ENCODE measurements around the gene P2RY14.
"Not testable (repeated sequence)": the region's sequence is repeated elsewhere in the genome, so short reads cannot be mapped to it uniquely, and the experiment has no call there.

P2RY14 gene

GRCh38 chr3:151232403-151232802 is 45.9 kb downstream of the P2RY14 start:
- not testable (repeated sequence) for H2AFZ ChIP-seq (ENCODE audit: low read depth, low read length); H4K91ac ChIP-seq (ENCODE audit: low read length); H3K18ac ChIP-seq (ENCODE audit: low read depth in 1 of 2, low read length in 2 of 2); H3K4me3 ChIP-seq (ENCODE audit: insufficient read depth in 1 of 2, low read depth in 1 of 2, low read length in 2 of 2); H2AK5ac ChIP-seq (ENCODE audit: low read length, severe bottlenecking); H3K4me1 ChIP-seq (ENCODE audit: control insufficient read depth, insufficient read depth, low read depth, low read length); H3K79me1 ChIP-seq (replicated peaks; ENCODE audit: low read length, poor library complexity, severe bottlenecking); H2BK120ac ChIP-seq (ENCODE audit: low read depth, low read length); DNase-seq; H3K9me3 ChIP-seq (ENCODE audit: control insufficient read depth, low read length); H3K36me3 ChIP-seq (ENCODE audit: control insufficient read depth in 1 of 2, insufficient read depth in 2 of 2, low read depth in 1 of 2, low read length in 2 of 2); H2BK15ac ChIP-seq (ENCODE audit: low read depth, poor library complexity, severe bottlenecking); H2BK12ac ChIP-seq (ENCODE audit: low read length in 2 of 2); H3K23ac ChIP-seq (ENCODE audit: low read length in 2 of 2); H4K8ac ChIP-seq (ENCODE audit: low read length); H3K14ac ChIP-seq (ENCODE audit: low read length in 2 of 2); H3K9ac ChIP-seq (ENCODE audit: low read length); H2BK5ac ChIP-seq (ENCODE audit: low read depth, low read length, poor library complexity, severe bottlenecking); H3K4ac ChIP-seq (ENCODE audit: low read depth in 1 of 2, low read length in 2 of 2); H3K4me2 ChIP-seq (ENCODE audit: low read length, poor library complexity, severe bottlenecking); H3K27me3 ChIP-seq (ENCODE audit: control insufficient read depth in 1 of 2, insufficient read depth in 1 of 2, low read length in 2 of 2); H3K27ac ChIP-seq (ENCODE audit: low read length, poor library complexity, severe bottlenecking)

DNA sequence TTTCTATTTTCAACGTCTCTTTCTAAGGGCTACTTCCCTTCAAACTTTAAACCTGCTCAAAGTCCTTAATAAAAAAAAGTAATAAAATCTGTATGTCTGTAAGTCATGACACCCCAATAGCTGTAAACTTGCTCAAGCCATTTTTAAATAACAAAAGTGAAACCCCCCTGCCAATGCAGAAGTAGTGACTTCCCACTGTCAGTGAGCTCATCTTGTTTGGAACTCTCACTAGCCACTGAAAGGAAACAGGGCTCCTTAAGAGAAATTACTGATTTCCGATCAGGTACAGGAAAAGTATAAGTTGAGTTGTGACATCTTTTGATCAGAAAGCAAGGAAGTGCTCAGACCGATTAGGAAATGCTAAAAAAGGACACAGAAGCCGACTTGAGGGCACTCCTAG is 47.7 kb downstream of the P2RY14 start:
- Histone ChIP-seq H3K9ac (ENCODE audit: low read length) (no peak overlapping the region), H3K4me3 (ENCODE audit: insufficient read depth in 1 of 2, low read depth in 1 of 2, low read length in 2 of 2) (no peak overlapping the region), H4K8ac (ENCODE audit: low read length) (no peak overlapping the region), H4K91ac (ENCODE audit: low read length) (no peak overlapping the region), H3K4ac (ENCODE audit: low read depth in 1 of 2, low read length in 2 of 2) (no peak overlapping the region), H2AK5ac (ENCODE audit: low read length, severe bottlenecking) (no peak overlapping the region), H2BK15ac (ENCODE audit: low read depth, poor library complexity, severe bottlenecking) (no peak overlapping the region), H3K23ac (ENCODE audit: low read length in 2 of 2) (no peak overlapping the region), H3K4me2 (ENCODE audit: low read length, poor library complexity, severe bottlenecking) (no peak overlapping the region), H3K27ac (ENCODE audit: low read length, poor library complexity, severe bottlenecking) (no peak overlapping the region), H3K36me3 (ENCODE audit: control insufficient read depth in 1 of 2, insufficient read depth in 2 of 2, low read depth in 1 of 2, low read length in 2 of 2) (no peaks in the 10 kb centered on the region), H2BK120ac (ENCODE audit: low read depth, low read length) (no peak overlapping the region), H3K14ac (ENCODE audit: low read length in 2 of 2) (no peak overlapping the region), H3K27me3 (ENCODE audit: control insufficient read depth in 1 of 2, insufficient read depth in 1 of 2, low read length in 2 of 2) (no peaks in the 10 kb centered on the region), H2AFZ (ENCODE audit: low read depth, low read length) (no peak overlapping the region), H3K79me1 (replicated peaks; ENCODE audit: low read length, poor library complexity, severe bottlenecking) (no peaks in the 10 kb centered on the region), H2BK5ac (ENCODE audit: low read depth, low read length, poor library complexity, severe bottlenecking) (no peak overlapping the region), H3K9me3 (ENCODE audit: control insufficient read depth, low read length) (no peaks in the 10 kb centered on the region), H3K4me1 (ENCODE audit: control insufficient read depth, insufficient read depth, low read depth, low read length) (peaks cover 7% of the 10 kb centered on the region), H3K18ac (ENCODE audit: low read depth in 1 of 2, low read length in 2 of 2) (no peak overlapping the region), H2BK12ac (ENCODE audit: low read length in 2 of 2) (no peak overlapping the region)
- no peak for DNase-seq
- WGBS, result 78% methylated on average over 3 of the region's 4 CpGs

- DNase-seq, result peak; percentile 88
- Histone ChIP-seq H3K23ac (ENCODE audit: low read length in 2 of 2) (no peak overlapping the region), H3K4ac (ENCODE audit: low read depth in 1 of 2, low read length in 2 of 2) (peak overlapping the region in 1 of 2 experiments; percentile 34), H3K14ac (ENCODE audit: low read length in 2 of 2) (no peak overlapping the region), H2BK120ac (ENCODE audit: low read depth, low read length) (no peak overlapping the region), H4K8ac (ENCODE audit: low read length) (no peak overlapping the region), H3K27ac (ENCODE audit: low read length, poor library complexity, severe bottlenecking) (peak overlapping the region; percentile 65), H3K36me3 (ENCODE audit: control insufficient read depth in 1 of 2, insufficient read depth in 2 of 2, low read depth in 1 of 2, low read length in 2 of 2) (no peaks in the 10 kb centered on the region), H2AFZ (ENCODE audit: low read depth, low read length) (no peak overlapping the region), H2BK15ac (ENCODE audit: low read depth, poor library complexity, severe bottlenecking) (no peak overlapping the region), H3K4me1 (ENCODE audit: control insufficient read depth, insufficient read depth, low read depth, low read length) (peaks cover 7% of the 10 kb centered on the region), H3K27me3 (ENCODE audit: control insufficient read depth in 1 of 2, insufficient read depth in 1 of 2, low read length in 2 of 2) (no peaks in the 10 kb centered on the region), H3K4me3 (ENCODE audit: insufficient read depth in 1 of 2, low read depth in 1 of 2, low read length in 2 of 2) (peak overlapping the region in 1 of 2 experiments; percentile 8), H4K91ac (ENCODE audit: low read length) (no peak overlapping the region), H3K4me2 (ENCODE audit: low read length, poor library complexity, severe bottlenecking) (no peak overlapping the region), H2BK5ac (ENCODE audit: low read depth, low read length, poor library complexity, severe bottlenecking) (no peak overlapping the region), H3K9ac (ENCODE audit: low read length) (peak overlapping the region; percentile 63), H2BK12ac (ENCODE audit: low read length in 2 of 2) (no peak overlapping the region), H3K18ac (ENCODE audit: low read depth in 1 of 2, low read length in 2 of 2) (peak overlapping the region; percentile 2 to 46), H3K9me3 (ENCODE audit: control insufficient read depth, low read length) (no peaks in the 10 kb centered on the region), H2AK5ac (ENCODE audit: low read length, severe bottlenecking) (no peak overlapping the region), H3K79me1 (replicated peaks; ENCODE audit: low read length, poor library complexity, severe bottlenecking) (no peaks in the 10 kb centered on the region)
- whole genome bisulfite sequencing, result 5% methylated on average over 1 of the region's 1 CpG
Observed at GRCh38 chr3:151228666-151229040, 49.7 kb downstream of the P2RY14 start.

GRCh38 chr3:151227807-151228665 is 50.3 kb downstream of the P2RY14 start:
- no peak overlapping the region for H3K14ac ChIP-seq (ENCODE audit: low read length in 2 of 2)
- H3K4me1 ChIP-seq (ENCODE audit: control insufficient read depth, insufficient read depth, low read depth, low read length), result peaks cover 7% of the 10 kb centered on the region
- no peaks in the 10 kb centered on the region for H3K9me3 ChIP-seq (ENCODE audit: control insufficient read depth, low read length)
- no peak overlapping the region for H3K23ac ChIP-seq (ENCODE audit: low read length in 2 of 2)
- peak overlapping the region; percentile 63 for H3K9ac ChIP-seq (ENCODE audit: low read length)
- H2BK12ac ChIP-seq (ENCODE audit: low read length in 2 of 2), result no peak overlapping the region
- no peaks in the 10 kb centered on the region for H3K36me3 ChIP-seq (ENCODE audit: control insufficient read depth in 1 of 2, insufficient read depth in 2 of 2, low read depth in 1 of 2, low read length in 2 of 2)
- H3K4me3 ChIP-seq (ENCODE audit: insufficient read depth in 1 of 2, low read depth in 1 of 2, low read length in 2 of 2), result peak overlapping the region in 1 of 2 experiments; percentile 8
- no peak overlapping the region for H3K4me2 ChIP-seq (ENCODE audit: low read length, poor library complexity, severe bottlenecking)
- H3K79me1 ChIP-seq (replicated peaks; ENCODE audit: low read length, poor library complexity, severe bottlenecking), result no peaks in the 10 kb centered on the region
- no peak overlapping the region for H4K91ac ChIP-seq (ENCODE audit: low read length)
- no peak overlapping the region for H2BK5ac ChIP-seq (ENCODE audit: low read depth, low read length, poor library complexity, severe bottlenecking)
- no peaks in the 10 kb centered on the region for H3K27me3 ChIP-seq (ENCODE audit: control insufficient read depth in 1 of 2, insufficient read depth in 1 of 2, low read length in 2 of 2)
- peak overlapping the region; percentile 2 to 46 for H3K18ac ChIP-seq (ENCODE audit: low read depth in 1 of 2, low read length in 2 of 2)
- no peak overlapping the region for H2BK120ac ChIP-seq (ENCODE audit: low read depth, low read length)
- peak; percentile 90 for DNase-seq
- no peak overlapping the region for H2BK15ac ChIP-seq (ENCODE audit: low read depth, poor library complexity, severe bottlenecking)
- no peak overlapping the region for H2AK5ac ChIP-seq (ENCODE audit: low read length, severe bottlenecking)
- H2AFZ ChIP-seq (ENCODE audit: low read depth, low read length), result no peak overlapping the region
- peak overlapping the region in 1 of 2 experiments; percentile 42 for H3K4ac ChIP-seq (ENCODE audit: low read depth in 1 of 2, low read length in 2 of 2)
- no peak overlapping the region for H4K8ac ChIP-seq (ENCODE audit: low read length)
- H3K27ac ChIP-seq (ENCODE audit: low read length, poor library complexity, severe bottlenecking), result peak overlapping the region; percentile 65
- WGBS, result 28% methylated on average over 5 of the region's 9 CpGs
